GM10248 (cell line): ENCODE results near the gene GIMAP5.

ENCODE experiments used
- CTCF ChIA-PET: fragments of 300-600 bp; sonication (Branson Sonifier 250); formaldehyde crosslinking; extraction: SDS; loops from one replicate; lab custom pipeline; 2021; ENCODE audit warnings: antibody characterized with exemption; lab: Yijun Ruan, JAX
- POLR2A ChIA-PET: fragments of 350-650 bp; sonication (Branson Sonifier 250); formaldehyde crosslinking; extraction: SDS; loops from one replicate; lab custom pipeline; 2020; ENCODE audit warnings: antibody characterized with exemption; lab: Yijun Ruan, JAX
- DNase-seq: peaks from one replicate; pipeline ENCODE4 v3.0.0; 2012; ENCODE audit errors: extremely low spot score
- TF ChIP-seq, protein P1 (sequence below): IDR thresholded peaks from 2 replicates; pipeline ENCODE4 v1.5.1; 2012; ENCODE audit warnings: mild to moderate bottlenecking, low read depth; ENCODE audit errors: extremely low read depth, missing control alignments, control extremely low read depth

The GIMAP5 gene

DNA sequence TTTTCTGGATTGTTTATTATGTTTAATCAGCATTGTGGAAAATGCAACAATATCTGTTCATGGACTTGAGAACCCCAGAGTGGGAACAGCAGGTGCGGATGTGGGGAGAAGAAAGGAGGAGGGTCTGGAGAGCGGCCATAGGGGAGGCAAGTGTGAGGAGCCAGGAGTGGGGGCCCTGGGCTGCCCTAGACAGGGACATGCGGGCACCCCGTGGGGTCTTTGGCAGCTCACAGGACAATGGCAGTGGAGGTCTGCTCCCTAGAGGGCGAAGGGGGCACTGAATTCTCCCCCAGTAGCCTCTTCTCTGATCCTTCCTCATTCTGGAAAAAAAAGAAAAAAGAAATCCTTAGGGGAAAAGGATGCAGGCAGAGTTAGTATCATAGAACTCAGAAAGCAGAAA is 54.1 kb downstream of the GIMAP5 start:
- ChIA-PET CTCF (no interaction called here), POLR2A (no interaction called here)
- DNase-seq = no peak
- TF ChIP-seq, protein P1, sequence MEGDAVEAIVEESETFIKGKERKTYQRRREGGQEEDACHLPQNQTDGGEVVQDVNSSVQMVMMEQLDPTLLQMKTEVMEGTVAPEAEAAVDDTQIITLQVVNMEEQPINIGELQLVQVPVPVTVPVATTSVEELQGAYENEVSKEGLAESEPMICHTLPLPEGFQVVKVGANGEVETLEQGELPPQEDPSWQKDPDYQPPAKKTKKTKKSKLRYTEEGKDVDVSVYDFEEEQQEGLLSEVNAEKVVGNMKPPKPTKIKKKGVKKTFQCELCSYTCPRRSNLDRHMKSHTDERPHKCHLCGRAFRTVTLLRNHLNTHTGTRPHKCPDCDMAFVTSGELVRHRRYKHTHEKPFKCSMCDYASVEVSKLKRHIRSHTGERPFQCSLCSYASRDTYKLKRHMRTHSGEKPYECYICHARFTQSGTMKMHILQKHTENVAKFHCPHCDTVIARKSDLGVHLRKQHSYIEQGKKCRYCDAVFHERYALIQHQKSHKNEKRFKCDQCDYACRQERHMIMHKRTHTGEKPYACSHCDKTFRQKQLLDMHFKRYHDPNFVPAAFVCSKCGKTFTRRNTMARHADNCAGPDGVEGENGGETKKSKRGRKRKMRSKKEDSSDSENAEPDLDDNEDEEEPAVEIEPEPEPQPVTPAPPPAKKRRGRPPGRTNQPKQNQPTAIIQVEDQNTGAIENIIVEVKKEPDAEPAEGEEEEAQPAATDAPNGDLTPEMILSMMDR = no peak

DNA sequence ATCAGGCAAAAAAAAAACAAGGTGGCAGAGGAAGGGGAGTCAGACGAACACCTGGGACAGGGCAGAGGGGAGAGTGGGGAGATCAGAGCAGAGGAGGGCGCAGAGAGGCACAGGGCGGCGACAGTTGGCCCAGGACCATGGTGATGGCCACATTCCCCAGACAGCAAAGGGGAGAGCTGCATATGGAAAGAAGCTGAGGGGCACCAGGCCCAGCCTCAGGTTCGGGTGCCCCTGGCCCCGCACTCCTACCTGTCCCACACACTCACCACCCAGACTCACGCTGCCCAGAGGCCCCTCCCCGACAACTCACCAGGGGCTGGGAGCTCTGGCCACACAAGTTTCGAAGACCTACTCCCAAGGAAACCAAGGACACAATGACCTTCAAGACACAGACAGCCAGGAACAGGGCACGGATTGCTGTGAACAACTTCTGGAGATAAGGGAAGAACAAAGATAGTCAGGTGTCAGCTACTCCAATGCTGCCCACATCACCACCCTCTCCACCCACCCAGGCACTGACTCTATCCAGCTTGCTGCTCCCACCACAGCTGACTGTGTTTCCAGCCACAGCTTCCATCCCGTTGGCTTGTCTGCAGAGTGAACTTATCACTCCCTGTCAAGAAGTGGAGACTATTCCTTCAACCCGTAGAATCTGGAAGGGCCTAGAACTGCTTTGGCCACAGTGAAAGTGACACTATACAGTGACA is 54.7 kb downstream of the GIMAP5 start:
- DNase-seq = no peak
- CTCF ChIA-PET = interaction anchor here (1.1 kb wide), 1 partner anchor 12 kb away, joined by 3 read pairs; no protein-coding TSS in a partner anchor
- POLR2A ChIA-PET = no interaction called here
- TF ChIP-seq, protein P1 = no peak
